Left ventricle myocardium superior (tissue), 1 donor: Measurements from ENCODE around the gene CTSW. TPM values are rescaled to one million over a fixed set of nuclear protein-coding genes. Genes with fewer than 3 reads are reported as not detected.
"Not testable (repeated sequence)": the region's sequence is repeated elsewhere in the genome, so short reads cannot be mapped to it uniquely, and the experiment has no call there.

Source experiments
- ATAC-seq: fragments of 200-7000 bp; cut with Tn5 transposase; one replicate; pipeline ENCODE4 v1.9.1; 2020; ENCODE audit warnings: mild to moderate bottlenecking, moderate library complexity
- DNase-seq: peaks from one replicate; pipeline ENCODE4 v3.0.0-alpha.2; 2020
- intact Hi-C: fragments of 100-400 bp; cut with micrococcal nuclease; formaldehyde crosslinking; loops from one replicate; pipeline ENCODE4 v1.11.0; 2022
- long read RNA-seq: library from polyadenylated mRNA; unstranded; transcript quantifications from one replicate; pipeline ENCODE4 v2.0.0, GENCODE V29; 2021
- total RNA-seq: library from RNA; stranded (reverse); fragmentation: NEBNext Ultra II Directional; extraction: Animal tissue kit (Norgen Biotek cat#: 25700); gene quantifications from one replicate; pipeline ENCODE4 v1.2.1, GENCODE V29; 2021
- donor health status: DM: no; HTN: yes; CAD: no; lungs with severe emphysema.

CTSW gene, protein sequence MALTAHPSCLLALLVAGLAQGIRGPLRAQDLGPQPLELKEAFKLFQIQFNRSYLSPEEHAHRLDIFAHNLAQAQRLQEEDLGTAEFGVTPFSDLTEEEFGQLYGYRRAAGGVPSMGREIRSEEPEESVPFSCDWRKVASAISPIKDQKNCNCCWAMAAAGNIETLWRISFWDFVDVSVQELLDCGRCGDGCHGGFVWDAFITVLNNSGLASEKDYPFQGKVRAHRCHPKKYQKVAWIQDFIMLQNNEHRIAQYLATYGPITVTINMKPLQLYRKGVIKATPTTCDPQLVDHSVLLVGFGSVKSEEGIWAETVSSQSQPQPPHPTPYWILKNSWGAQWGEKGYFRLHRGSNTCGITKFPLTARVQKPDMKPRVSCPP
- total RNA-seq = 1.1 TPM
- long read RNA-seq, partial matches to known transcripts = 0 of 1 reads
- long read RNA-seq, other reads (novel, unspliced or antisense) = 0 of 1 reads

DNA sequence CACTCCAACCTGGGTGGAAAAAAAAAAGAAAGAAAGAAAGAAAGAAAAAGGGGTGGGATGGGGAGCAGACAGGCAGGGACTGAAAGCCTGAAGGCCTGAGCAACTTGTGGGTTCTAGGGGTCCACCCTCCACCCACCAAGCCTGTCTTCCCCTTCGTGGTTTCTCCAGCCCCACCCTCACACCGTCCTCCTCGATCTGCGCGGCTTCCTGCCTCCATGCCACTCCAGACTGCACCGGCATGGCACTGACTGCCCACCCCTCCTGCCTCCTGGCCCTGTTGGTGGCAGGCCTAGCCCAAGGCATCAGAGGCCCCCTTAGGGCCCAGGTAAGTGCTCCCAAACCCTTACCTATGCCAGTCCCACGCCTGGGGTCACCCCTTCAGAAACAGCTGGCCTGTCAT is at the start of gene CTSW:
Gene CTSW (plus strand): TSS at position 221 of the 400 bp plus-strand sequence. CDS start 18 bp downstream, at position 239.
- DNase-seq (peak; percentile 35), ATAC-seq (no peak)
- intact Hi-C loops = loop anchor here (10.0 kb wide), 1 partner anchor 105 kb away; no protein-coding TSS in a partner anchor

DNA sequence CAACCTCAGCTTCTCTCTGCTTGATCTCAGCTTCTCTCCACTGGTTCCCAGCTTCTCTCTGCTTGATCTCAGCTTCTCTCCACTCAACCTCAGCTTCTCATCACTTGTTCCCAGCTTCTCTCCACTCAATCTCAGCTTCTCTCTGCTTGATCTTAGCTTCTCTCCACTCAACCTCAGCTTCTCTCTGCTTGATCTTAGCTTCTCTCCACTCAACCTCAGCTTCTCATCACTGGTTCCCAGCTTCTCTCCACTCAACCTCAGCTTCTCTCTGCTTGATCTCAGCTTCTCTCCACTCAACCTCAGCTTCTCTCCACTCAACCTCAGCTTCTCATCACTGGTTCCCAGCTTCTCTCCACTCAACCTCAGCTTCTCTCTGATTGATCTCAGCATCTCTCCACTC is 47.4 kb upstream of the CTSW start:
- intact Hi-C loops, DNase-seq, ATAC-seq: not testable (repeated sequence)

DNA sequence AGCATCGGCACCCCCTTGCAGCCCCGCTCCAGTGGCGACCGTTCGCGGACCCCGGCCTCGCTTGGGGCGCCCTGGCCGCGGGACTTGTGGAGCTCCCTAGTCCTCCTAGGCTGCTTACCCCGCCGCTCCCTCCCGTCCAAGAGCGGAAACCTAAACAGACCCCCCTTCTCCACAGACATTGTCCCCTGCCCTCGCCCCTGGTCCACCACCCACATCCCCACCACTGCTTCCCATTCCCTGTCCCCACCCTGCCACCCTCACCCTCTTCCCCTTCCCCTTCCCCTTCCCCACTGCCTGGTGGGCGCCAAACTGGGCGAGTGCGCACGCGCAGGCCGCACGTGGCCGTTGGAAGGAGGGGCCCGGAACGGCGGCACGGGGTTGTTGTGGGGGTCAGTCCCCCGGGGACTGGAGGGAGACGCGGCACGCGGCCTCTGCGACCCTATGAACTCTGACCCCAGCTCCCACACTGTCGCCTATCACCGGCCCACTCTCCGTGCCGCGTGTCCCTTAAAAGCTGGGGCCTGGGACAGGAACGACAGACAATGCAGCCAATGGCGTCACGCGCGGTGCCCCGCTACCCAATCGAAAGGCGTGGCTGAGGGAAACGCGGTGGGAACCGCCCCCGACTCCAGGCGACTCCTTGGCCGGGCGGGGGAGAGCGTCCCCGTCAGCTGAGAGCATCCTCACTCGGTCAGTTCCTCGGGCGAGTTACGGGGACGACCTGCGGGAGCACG is 46.2 kb upstream of the CTSW start, which contains the start of gene SNX32:
Gene SNX32 (plus strand): TSS at position 667 of the 734 bp plus-strand sequence. CDS start 103 bp downstream, outside the sequence.
- intact Hi-C loops = no loop called here
- peak; percentile 100 for ATAC-seq
- peak; percentile 97 for DNase-seq

DNA sequence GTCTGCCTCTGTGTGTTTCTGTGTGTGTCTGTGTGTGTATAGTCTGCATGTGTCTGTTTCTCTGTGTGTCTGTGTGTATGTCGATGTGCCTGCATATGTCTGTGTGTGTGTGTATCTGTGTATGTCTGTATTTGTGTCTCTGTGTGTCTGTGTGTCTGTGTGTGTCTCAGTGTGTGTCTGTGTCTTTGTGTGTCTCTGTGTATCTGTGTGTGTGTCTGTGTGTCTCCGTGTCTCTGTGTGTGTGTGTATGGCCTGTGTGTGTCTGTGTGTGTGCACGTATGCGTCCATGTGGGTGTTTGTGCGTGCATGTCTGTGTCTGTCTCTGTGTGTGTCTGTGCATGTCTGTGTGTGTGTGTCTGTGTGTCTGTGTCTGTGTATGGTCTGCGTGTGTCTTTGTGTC is 45.4 kb upstream of the CTSW start:
- DNase-seq (no peak), ATAC-seq (no peak)
- intact Hi-C loops = no loop called here

DNA sequence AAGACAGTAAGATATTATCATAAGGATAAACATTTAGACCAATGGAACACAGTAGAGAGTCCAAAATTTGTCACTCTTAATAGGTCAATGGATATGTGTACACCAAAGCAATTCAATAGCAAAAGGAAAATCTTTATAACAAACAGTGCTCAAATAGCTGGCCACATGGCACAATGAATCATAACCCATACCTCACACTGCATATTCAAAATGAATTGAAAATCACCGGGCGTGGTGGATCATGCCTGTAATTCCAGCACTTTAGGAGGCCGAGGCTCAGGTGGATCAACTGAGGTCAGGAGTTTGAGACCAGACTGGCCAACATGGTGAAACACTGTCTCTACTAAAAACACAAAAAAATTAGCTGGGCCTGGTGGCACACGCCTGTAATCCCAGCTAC is 37.5 kb upstream of the CTSW start:
- intact Hi-C loops = no loop called here
- no peak for DNase-seq
- no peak for ATAC-seq

DNA sequence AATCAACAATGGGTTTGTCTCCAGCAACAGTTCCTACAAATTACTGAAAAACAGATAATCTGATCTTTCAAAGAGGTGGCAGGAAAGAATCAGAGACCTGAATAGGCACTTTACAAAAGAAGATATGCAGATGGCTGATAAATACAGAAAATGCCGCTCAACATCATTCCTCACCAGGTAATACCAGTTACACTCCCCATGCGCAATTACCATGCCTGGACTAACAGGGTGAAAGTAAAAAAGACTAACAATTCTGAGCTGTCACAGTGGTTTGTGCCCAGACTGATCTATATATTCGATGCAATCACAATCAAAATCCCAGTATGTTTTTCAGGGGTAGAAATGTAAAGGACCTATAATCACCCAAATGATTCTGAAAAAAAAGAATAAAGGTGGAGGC is 35.8 kb upstream of the CTSW start:
- DNase-seq (no peak), ATAC-seq (no peak)
- intact Hi-C loops = no loop called here

DNA sequence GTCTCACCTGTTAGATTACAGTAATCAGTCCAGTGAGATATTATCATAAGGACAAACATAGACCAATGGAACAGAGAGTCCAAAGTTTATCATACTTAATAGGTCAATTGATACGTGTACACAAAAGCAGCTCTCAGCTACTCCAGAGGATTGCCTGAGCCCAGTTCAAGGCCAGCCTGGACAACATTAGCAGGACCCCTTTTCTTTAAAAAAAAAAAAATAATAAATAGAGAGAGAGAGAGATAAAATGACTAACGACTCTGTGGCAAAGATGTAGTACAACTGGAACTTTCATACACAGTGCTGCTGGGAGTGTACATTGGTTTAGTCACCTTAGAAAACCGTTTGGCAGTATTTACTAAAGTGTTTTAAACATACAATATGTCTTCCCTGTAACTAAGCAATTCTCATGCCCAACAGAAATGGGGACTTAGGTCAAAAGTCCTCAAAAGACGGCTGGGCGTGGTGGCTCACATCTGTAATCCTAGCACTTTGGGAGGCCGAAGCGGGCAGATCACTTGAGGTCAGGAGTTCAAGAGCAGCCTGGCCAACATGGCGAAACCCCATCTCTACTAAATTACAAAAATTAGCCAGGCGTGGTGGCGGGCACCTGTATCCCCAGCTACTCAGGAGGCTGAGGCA is 35.3 kb upstream of the CTSW start:
- DNase-seq = no peak
- intact Hi-C loops = no loop called here

DNA sequence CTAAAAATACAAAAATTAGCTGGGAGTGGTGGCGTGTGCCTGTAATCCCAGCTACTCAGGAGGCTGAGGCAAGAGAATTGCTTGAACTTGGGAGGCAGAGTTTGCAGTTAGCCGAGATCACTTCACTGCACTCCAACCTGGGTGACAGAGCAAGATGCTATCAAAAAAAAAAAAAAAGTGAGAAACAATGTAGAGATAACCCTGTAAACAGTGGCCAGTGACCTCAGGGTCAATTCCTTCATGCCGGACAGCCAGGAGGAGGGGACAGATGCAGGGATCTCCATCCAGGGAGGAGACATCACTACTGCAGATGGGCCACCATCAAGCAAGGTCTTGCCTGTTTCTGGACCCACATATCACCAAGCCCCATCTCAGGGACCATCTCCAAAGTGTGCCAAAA is 31.9 kb upstream of the CTSW start:
- ATAC-seq (no peak), DNase-seq (no peak)
- intact Hi-C loops = no loop called here

More for the DNA sequence above, 35.3 kb upstream of the CTSW start:
- ATAC-seq = no peak

DNA sequence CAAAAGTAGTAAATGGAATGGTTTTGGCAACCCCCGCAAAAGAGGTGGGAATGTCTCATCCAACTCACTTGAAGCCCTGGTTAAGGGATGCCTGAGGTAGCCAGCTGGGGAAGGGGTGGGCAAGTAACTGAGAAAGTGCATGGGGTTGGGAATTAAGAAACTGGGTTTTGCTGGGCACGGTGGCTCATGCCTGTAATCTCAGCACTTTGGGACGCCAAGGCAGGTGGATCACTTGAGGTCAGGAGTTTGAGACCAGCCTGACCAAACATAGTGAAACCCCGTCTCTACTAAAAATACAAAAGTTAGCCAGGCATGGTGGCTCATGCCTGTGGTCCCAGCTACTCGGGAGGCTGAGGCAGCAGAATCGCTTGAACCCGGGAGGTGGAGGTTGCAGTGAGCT is 30.9 kb upstream of the CTSW start:
- intact Hi-C loops, ATAC-seq, DNase-seq: not testable (repeated sequence)

DNA sequence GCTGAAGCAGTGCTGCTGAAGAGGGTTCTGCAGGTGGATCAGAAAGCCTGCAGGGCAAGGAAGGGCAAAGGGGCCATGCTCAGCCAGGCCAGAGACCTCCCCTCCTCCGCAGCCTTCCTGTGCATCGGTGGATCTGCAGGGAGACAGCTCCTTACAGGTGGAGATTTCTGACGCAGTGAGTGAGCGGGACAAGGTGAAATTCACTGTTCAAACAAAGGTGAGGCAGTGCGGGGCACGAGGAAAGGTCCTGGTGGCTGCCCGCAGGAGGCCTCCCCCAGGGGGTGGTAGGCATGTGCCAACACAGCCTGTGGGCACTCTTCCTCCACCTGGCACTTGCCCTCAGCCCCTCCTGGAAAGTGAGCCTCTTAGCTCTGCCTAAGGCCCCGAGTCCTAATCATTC is 30.3 kb upstream of the CTSW start:
- intact Hi-C loops = no loop called here
- DNase-seq = no peak

DNA sequence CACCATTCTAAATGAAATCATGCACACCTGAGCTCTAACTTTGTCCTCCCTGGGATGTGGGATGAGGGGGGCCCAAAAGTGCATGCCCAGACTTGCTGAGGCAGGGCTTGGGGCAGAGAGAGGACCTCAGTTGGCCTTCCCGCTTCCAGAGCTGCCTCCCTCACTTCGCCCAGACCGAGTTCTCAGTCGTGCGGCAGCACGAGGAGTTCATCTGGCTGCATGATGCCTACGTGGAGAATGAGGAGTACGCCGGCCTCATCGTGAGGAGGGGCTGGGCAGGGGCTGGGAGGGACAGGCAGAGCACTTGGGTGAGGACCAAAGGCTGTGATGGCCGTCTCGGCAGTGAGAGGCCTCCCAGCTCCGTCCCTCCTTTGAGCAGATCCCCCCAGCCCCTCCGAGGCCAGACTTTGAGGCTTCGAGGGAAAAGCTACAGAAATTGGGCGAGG is 29.8 kb upstream of the CTSW start:
- ATAC-seq (no peak), DNase-seq (no peak)
- intact Hi-C loops = no loop called here

More for the DNA sequence above, 30.3 kb upstream of the CTSW start:
- no peak for ATAC-seq

DNA sequence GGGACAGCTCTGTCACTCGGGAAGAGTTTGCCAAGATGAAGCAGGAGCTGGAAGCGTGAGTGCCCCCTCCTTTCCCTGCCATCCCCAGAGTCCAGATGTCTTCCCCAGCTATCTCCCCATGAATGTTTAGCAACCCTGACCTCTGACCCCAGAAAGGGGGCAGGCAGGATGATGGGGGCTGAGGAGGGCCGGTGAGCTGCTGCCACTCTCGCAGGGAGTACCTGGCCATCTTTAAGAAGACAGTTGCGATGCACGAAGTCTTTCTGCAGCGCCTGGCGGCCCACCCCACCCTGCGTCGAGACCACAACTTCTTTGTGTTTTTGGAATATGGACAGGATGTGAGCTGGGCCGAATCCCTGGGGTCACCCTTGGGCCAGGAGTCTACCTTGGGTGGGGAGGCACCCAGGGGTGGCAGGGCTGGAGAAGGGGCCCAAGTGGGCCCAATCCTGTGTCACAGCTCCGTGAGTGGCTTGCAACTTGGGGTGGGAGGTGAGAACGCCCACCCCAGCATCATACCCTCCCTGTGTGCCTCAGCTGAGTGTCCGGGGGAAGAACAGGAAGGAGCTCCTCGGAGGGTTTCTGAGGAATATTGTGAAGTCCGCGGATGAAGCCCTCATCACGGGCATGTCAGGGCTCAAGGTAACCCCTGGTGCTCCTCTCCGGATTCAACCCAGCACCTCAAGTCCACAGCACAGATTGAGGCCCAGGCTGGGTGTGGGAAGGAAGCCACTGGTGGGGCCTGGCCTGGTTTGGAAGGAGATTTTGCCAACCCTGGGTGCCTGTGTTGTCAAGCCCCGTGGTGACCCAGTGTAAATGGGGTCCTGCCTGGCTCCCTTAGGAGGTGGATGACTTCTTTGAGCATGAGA is 29.2 kb upstream of the CTSW start:
- ATAC-seq = no peak

DNA sequence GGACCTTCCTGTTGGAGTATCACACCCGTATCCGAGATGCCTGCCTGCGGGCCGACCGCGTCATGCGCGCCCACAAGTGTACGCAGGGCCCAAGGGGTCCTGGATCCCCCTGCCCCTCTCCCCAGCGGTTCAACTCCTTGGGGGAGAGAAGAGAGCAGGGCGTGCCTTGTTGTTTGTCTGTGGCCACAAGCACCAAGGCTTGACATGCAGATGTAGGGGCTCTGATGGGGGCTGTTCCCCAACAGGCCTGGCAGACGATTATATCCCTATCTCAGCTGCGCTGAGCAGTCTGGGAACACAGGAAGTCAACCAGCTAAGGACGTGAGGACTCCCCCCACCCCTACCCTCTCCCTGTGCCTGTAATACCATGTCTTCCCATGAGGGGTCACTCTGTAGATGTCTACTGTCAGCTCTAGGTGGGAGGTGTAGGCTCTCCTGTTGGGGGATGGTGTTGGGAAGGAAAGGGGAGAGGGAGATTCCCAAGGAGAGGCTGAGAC is 28.5 kb upstream of the CTSW start:
- DNase-seq (no peak), ATAC-seq (no peak)
- intact Hi-C loops = no loop called here

More for the DNA sequence above, 29.2 kb upstream of the CTSW start:
- DNase-seq = no peak
- intact Hi-C loops = no loop called here

DNA sequence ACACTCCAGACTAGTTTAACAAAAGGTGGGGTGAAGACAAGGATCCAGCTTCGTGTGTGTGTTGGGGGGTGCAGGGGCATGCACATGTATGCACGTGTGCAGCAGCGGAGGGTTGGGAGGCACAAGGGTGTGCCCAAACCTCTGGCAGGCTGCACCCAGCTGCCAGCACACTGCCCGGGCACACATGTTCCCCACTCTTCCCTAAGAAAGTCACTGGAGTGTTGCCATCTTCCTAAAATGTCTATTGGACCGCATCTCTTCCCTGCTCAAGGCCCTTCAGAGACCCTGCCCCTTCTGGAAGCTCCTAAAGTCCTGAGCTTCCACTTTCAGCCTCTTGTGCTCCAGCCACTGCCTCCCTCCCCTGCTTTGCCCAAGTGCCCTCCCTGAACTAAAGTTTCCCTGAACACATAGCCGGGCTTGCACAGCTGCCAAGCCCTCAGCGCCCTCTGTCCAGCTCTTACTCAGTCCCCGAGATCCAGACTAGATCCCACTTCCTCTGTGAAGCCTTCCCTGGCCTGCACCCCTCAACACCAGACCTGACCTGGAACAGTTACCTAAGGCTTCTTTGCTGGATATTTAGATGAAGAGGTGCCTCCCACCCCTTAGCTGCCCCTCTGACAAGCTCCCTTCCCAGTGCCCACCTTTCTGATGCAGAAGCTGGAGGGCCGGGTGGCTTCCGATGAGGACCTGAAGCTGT is 27.7 kb upstream of the CTSW start:
- intact Hi-C loops = no loop called here
- ATAC-seq (no peak), DNase-seq (no peak)

DNA sequence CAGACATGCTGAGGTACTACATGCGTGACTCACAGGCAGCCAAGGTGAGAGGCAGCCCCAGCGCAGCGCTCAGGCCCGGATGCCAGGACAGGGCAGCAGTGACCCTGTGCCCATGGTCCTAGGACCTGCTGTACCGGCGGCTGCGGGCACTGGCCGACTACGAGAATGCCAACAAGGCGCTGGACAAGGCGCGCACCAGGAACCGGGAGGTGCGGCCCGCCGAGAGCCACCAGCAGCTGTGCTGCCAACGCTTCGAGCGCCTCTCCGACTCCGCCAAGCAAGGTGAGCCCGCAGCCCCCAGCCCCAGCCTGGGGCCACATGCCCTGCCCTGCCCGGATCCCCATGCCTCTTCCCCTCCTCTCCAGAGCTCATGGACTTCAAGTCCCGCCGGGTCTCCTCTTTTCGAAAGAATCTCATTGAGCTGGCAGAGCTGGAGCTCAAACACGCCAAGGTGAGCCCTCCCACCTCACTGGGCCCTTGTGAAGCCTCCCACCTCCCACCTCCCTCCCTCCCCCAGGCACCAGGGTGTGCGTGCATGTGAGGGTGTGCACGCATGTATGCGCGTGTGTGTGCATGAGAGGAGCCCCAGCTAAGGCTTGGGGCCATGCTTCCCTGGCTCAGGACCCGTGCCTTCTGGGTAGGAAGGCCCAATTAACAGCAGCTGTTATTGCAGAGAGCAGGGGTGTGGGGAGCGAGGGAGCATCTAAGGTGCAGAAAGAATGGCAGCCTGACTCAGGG is 27.0 kb upstream of the CTSW start:
- intact Hi-C loops = no loop called here
- DNase-seq (peak; percentile 41), ATAC-seq (no peak)

DNA sequence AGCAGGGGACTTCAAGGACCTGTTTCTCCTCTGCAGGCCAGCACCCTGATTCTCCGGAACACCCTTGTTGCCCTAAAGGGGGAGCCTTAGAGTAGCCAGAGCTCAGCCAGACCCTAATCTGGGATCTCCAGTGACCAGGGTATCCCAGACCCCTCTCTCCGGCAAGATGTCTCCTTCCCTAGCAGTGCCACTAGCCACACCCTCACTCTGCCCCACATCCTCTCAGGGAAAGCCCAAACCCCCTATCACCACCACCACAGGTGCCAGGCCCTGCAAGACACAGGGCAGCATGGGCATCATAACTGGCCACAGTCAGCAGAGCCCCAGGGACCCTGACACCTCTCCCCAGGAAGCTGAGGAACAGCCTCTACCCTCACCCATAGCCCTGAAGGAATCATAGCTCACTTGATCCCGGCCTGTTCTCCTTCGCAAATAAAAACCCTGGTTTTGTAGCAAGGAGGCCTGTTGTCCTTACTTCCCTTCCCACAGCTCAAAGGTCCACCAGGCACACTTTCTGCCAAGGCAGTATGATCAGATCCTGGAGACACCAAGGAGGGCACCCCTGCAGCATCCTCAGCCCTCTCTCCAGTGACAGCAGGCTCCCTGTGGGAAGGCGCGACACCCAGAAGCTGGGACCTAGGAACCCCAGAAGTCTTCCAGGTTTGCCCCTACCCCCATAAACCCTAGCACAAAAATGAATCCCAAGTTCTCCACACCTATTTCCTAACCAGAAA is 26.2 kb upstream of the CTSW start:
- ATAC-seq = no peak
- DNase-seq = no peak
- intact Hi-C loops = no loop called here

DNA sequence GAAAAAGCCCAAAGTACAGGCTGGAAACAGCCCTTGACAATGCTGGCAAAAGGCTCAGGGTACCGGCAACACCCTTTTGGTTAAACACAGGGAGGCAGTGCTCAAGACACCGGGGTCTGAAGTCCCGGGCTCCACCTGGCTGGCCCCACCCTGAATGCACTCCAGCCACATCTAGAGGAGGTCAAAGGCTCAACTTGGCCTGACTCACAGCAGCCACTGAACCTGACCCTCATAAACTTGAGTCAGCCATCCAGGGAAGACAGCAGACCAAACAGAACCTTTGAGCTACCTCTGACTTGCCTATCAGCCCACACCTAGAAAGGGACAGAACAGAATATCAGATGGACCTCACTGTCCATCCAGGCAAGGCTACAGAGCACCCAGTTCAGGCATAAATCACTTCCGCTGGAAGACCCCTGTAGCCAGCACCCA is 25.5 kb upstream of the CTSW start:
- DNase-seq (peak; percentile 3), ATAC-seq (no peak)
- intact Hi-C loops = no loop called here
